NOMO-1 treated with dmso at 0.1 percent for 144 hours (cell line): ENCODE results near the gene FBXO11.
A peak's percentile ranks its signal among the peaks of the same experiment; 100 is the strongest.
"Not testable (repeated sequence)": the region's sequence is repeated elsewhere in the genome, so short reads cannot be mapped to it uniquely, and the experiment has no call there.

Source experiments
- DNase-seq: peaks from one replicate; lab custom pipeline; 2025; ENCODE audit not compliant: unreplicated experiment; lab: John Stamatoyannopoulos, UW

FBXO11 gene

DNA sequence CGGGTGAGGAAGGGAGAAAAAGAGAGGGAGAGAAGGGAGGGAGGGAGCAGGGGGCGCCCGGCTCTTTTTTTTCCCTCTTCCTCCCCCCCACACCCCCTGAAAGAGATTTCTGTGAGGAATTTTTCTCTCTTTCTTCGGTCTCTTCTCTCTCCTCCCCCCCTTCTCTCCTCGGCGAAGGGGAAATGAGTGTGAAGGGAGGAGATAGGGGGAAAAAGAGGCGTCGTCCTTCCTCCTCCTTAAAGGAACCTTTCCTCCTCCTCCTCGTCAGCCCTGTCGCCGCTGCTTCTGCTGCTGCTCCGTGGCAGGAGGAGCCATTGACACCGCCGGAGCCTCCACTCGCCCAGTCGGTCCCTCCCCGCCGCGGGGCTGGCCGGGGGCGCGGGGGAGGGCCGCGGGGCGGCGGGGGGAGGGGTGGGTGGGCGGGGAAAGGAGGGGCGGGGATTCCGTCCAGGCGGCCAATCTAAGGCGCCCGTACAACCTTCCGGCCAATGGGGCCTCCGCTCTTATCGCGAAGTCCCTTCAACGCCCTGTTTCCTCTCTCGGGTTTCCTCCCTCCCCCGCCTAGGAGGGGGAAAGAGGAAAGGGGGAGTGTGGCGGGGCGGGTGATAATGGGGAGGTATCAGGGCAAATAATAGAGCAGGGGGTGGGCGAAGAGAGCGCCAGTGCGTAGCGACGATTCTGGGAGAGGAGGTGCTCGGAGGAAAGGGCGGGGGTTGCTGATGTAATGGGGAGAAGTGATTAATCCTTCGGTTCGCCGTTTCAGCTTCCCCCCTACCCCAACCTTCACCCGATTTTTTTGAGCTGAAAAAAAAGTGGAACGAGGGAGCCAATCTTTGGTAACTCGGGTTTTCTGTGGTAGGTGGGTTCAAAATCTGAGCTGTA, at the start of gene FBXO11:
FBXO11 (minus strand) TSS at position 342 of the 882 bp plus-strand sequence. CDS start 778 bp downstream, outside the sequence.
- DNase-seq: peak; percentile 99

- no peak for DNase-seq
Observed at GRCh38 chr2:47950340-47951301, 44.3 kb upstream of the FBXO11 start.

DNA sequence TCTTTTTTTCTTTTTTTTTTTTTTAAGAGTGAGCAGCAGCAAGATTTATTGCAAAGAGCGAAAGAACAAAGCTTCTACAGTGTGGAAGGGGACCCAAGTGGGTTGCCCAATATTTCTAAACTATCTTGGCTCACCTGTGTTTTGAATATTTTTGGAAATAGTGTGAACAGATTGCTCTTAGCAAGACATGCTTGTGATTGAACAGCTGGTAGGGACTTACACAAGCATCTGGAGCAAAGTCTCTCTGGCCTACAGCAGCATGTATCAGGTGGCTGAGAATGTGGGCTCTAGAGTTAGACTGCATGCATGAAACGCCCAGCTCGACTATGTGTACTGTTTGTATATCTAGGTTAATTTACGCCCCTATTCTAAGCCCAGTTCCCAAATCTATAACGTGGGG, 40.3 kb upstream of the FBXO11 start:
- DNase-seq: no peak

DNA sequence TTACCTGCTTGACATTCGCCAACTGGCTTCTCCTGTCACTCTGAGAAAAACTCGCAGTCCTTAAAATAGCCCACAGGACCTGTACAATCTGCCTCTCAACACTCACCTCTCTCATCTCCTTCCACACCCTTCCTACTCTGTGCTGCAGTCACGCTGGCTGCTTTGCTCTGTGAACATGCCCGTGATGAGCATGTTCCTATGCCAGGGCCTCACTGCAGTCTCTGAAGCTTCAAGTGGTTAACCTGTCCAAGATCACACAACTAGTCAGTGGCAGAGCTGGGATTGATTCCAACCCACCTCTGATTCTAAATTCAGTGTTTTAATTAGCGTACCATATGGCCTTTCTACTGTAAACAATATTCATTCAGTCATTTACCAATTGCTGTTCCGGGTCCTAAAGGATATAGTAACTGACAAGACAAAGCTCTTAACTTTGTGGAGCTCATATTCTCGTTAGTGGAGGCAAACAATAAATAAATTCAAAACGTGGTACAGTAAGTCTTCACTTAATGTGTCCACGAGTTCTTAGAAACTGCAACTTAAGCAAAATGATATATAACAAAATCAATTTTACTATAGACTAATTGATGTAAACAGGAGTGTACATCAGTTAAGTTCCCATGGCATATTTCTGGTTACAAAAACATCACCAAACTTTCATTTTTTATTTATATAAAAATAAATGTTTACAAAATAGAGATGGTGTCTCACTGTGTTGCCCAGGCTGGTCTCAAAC, 38.9 kb upstream of the FBXO11 start:
- no peak for DNase-seq

DNA sequence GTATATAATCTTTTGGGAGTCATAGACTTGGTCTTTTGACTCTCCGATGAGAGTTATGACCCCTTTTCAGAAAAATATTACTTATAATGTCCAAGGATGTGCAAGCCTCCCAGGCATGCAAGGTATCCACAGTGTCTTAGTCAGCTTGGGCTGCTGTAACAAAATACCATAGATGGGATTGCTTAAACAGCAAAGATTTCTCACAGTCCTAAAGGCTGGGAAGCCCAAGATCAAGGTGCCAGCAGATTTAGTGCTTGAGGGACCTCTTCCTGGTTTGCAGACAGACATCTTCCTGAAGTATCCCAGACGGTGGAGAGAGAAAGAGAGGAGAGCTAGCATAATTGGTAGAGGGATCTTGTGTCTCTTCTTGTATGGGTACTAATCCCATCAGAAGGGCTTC, 35.6 kb upstream of the FBXO11 start:
- DNase-seq: no peak

DNA sequence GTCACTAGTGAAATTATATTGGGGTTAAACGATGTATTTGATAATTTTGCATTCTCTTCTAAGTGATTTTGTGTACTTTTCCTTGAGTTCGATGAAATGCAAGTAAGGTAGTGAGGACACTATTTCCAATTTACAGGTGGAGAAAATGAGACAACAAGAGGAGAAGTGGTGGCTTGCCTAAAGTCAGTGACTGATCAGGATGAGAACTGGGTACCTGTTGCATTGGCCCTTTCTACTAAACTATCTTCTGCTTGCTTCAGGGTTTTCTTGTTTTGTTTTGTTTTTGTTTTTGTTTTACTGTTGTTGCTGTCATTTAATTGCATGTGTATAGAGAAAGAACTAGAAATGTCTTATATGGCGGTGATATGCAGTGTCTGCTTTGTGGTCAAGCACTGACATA, 31.4 kb upstream of the FBXO11 start:
- no peak for DNase-seq

- DNase-seq: no peak
Observed at GRCh38 chr2:47935071-47935470, 28.8 kb upstream of the FBXO11 start.

DNA sequence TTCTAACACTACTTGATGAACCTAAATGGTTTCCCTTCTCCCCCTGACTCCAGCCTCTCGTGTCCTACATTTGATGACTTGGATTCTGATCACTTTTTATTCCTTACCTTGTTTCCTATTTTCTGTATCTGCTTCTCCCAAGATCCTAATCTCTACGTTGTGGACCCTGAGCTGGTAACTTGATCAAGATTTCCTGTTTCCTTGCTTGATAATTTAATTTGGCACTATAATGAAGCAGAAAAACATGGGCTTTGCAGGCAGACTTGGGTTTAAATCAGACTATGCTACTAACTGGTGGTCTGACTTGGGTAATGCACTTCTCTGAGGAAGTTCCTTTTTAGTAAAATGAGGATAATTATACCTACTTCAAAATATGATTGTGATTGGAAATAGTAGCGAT, 11.7 kb upstream of the FBXO11 start:
- no peak for DNase-seq

DNA sequence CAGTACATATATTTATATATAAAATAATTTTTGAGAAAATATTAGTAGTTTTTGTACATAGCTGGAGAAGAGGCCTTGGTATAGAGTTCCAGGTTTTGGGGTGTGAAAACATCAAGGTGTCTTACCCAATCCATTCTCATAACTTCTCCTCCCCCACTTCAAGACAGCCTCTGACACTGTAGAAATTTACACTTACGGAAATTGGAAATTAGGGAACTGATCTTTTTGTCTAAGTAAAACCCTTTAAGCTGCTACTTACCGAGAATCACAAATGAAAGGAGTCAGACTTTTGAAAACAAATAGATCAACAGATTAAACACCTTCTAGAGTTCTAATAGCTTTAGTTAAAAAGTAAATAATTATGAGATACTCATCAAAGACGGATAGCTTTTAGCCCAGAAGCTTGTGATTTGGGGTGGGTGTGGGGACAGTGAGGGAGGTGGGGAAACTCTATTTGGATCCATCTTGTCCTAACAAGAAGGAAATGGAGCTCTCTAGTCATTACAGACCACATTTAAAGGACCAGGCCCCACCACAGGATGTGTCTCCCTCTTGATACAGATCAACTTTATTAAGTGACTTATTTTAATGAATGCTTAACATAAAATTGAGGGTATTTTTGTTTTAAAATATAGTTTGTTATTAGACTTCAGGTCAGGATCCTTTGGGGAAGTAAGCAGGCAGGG, 11.1 kb upstream of the FBXO11 start:
- peak; percentile 51 for DNase-seq

DNA sequence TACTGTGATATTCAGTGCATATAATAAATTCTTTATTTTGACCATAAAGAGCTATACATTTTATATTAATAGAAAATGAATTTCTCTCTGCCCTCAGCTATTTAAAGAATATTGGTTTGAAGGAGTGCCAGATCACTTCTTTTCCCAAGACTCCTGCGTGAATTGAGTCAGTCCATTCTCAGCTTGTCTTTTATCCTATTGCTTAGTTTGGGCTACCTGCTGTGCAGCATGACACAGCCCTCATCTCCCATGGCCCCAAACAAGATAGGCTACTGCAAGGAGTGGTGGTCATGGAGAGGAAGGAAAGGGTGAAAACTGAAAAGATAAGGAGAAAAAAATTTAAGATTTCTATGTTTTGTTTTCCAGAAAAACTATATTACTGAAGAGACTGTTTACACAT, 10.1 kb upstream of the FBXO11 start:
- DNase-seq: no peak

GRCh38 chr2:47910662-47911061, 4.4 kb upstream of the FBXO11 start:
- not testable (repeated sequence) for DNase-seq

DNA sequence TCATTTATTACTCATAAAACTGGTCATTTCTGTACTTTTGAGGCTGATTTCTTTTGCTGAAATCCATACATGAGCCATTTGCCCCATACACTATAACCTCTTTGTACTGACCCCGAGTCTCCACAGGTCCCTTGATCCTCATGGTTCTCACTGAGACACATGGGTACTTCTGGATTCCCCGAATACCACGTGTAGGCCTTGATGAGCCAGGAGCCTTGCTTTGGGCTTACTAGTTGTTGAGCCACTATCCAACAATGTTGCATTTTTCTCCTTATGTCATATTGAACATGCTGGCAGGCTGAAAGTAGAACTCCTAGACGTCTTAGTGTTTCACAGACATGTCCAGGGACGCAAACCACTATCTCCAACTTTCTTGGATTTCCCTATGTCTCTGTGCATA, 2.4 kb upstream of the FBXO11 start:
- no peak for DNase-seq

- no peak for DNase-seq
Observed at GRCh38 chr2:47907039-47907781, 912 bp upstream of the FBXO11 start.

DNA sequence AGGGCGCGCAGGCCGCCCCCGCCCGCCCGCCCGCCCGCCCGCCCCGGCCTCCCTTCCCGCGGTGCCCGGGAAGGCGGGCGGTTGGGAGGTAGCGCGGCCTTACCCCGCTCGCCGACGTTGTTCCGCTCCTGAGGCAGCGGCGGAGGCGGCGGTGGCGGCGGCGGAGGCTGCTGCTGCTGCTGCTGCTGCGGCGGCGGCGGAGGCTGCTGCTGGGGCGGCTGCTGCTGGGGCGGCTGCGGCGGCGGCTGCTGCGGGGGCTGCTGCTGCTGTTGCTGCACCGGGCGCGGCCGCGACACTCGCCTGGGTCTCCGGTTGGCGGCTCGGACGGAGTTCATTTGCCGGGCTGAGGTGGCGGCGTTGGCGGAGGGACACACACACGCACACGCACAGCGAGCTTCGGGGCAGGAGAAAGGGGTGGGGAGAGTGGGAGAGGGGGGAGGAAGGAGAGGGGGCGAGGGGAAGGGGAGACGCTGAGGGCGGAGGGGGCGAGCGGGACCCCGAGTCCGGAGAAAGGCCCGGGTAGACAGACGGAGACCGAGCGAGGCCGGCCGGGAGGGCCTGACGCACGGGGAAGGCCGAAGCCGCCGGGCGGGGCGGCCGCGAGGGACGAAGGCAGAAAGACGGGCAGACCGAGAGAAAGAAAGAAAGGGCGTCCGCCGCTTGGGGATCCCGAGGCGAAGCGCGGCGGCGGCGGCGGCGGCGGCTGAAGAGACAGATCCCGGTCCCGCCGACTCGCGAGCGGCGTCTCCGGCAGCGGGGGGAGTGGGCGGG, 727 bp downstream of the FBXO11 start:
- DNase-seq: no peak

DNA sequence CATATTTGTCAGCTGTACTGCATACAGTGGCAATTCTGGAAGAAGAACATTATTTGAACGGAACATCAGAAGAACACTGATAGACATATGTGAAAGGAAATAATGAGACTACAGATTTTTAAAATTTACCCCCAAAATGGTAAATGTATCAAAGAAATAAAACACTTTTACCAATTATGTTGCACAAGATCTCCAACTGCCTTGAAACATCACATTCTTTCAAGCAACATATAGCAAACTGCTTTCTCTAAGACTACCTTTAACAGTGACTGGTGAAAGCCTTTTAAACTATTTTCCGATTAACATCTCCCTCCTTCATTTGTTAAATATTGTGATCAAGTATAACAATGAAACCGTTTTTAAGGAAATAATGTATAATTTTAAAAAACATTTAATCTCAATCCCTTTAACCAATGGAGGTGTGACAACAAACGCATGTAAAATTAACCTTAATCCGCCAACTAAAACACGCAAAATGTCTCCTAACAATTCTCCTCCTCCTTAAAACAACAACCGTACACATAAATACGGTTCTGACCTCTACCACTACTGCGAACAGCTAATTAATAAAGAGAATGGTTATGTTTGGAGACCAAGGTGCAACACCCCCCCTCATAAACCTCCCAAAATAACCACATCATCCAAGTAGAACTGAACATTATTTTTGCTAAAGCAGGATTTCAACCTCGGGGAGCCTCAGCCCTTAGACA, 2.4 kb downstream of the FBXO11 start:
- DNase-seq: no peak

GRCh38 chr2:47901892-47902291, 4.4 kb downstream of the FBXO11 start:
- DNase-seq: not testable (repeated sequence)

- DNase-seq: no peak
Observed at GRCh38 chr2:47900857-47901256, 5.4 kb downstream of the FBXO11 start.
